Activated CD8-positive, alpha-beta memory T cell treated with anti-CD3 and anti-CD28 coated beads for 4 hours (primary cell): ENCODE data around the gene CUX1.
"Not testable (repeated sequence)": the region's sequence is repeated elsewhere in the genome, so short reads cannot be mapped to it uniquely, and the experiment has no call there.

Source experiments
- DNase-seq, 2 donors: peaks; one replicate each; pipeline ENCODE4 v3.0.0-alpha.2; 2020; ENCODE audit warnings: low read depth in 2 of 2

The CUX1 gene

GRCh38 chr7:101792682-101793071 lies 24.7 kb upstream of the CUX1 start:
- not testable (repeated sequence) for DNase-seq

- no peak for DNase-seq
Observed at GRCh38 chr7:101795461-101795860, 22.0 kb upstream of the CUX1 start.

- DNase-seq = not testable (repeated sequence)
Observed at GRCh38 chr7:101798173-101798572, 19.3 kb upstream of the CUX1 start.

GRCh38 chr7:101803203-101804087 lies 14.0 kb upstream of the CUX1 start:
- no peak for DNase-seq

- no peak for DNase-seq
Observed at GRCh38 chr7:101804088-101804963, 13.1 kb upstream of the CUX1 start.

GRCh38 chr7:101804967-101805366 lies 12.5 kb upstream of the CUX1 start:
- DNase-seq = no peak

GRCh38 chr7:101812595-101812994 lies 4.8 kb upstream of the CUX1 start:
- DNase-seq = no peak

- no peak for DNase-seq
Observed at GRCh38 chr7:101813402-101814019, 3.9 kb upstream of the CUX1 start.

- DNase-seq = no peak
Observed at GRCh38 chr7:101814081-101814990, 3.1 kb upstream of the CUX1 start.

- DNase-seq = peak; percentile 25 to 39
Observed at GRCh38 chr7:101814991-101815825, 2.2 kb upstream of the CUX1 start.

- DNase-seq = peak; percentile 22 to 42
Observed at GRCh38 chr7:101815826-101816594, 1.4 kb upstream of the CUX1 start.

GRCh38 chr7:101816595-101817470 lies 593 bp upstream of the CUX1 start:
- no peak for DNase-seq

- no peak for DNase-seq
Observed at GRCh38 chr7:101818287-101819071, 1.1 kb downstream of the CUX1 start.

- no peak for DNase-seq
Observed at GRCh38 chr7:101819183-101819582, 1.8 kb downstream of the CUX1 start.

- no peak for DNase-seq
Observed at GRCh38 chr7:101819913-101820522, 2.6 kb downstream of the CUX1 start.

GRCh38 chr7:101820703-101821102 lies 3.3 kb downstream of the CUX1 start:
- no peak for DNase-seq

GRCh38 chr7:101822632-101823031 lies 5.2 kb downstream of the CUX1 start:
- not testable (repeated sequence) for DNase-seq
